Peyer's patch (tissue), 4 donors: ENCODE results near the gene EPHB4.

ENCODE experiments used
- POLR2A ChIP-seq, 2 donors: fragments of 450-650 bp; IDR thresholded peaks; one replicate each; pipeline ENCODE4 v1.5.1; 2017; ENCODE audit warnings: antibody characterized with exemption in 2 of 2, mild to moderate bottlenecking in 2 of 2, moderate library complexity in 2 of 2
- TF ChIP-seq, protein P1 (sequence below), 6 experiments: fragments of 450-650 bp in 4 of 6; fragments of 200-600 bp in 2 of 6; sonication (generic) in 1 of 6; IDR thresholded peaks; one replicate each; pipeline ENCODE4 v1.5.1; 2017 to 2019; ENCODE audit warnings: antibody characterized with exemption in 6 of 6, mild to moderate bottlenecking in 3 of 6, moderate library complexity in 1 of 6

GRCh38 chr7:100867040-100867775 is 39.9 kb upstream of the EPHB4 start, which contains the start of gene TRIP6:
- TF ChIP-seq, protein P1, sequence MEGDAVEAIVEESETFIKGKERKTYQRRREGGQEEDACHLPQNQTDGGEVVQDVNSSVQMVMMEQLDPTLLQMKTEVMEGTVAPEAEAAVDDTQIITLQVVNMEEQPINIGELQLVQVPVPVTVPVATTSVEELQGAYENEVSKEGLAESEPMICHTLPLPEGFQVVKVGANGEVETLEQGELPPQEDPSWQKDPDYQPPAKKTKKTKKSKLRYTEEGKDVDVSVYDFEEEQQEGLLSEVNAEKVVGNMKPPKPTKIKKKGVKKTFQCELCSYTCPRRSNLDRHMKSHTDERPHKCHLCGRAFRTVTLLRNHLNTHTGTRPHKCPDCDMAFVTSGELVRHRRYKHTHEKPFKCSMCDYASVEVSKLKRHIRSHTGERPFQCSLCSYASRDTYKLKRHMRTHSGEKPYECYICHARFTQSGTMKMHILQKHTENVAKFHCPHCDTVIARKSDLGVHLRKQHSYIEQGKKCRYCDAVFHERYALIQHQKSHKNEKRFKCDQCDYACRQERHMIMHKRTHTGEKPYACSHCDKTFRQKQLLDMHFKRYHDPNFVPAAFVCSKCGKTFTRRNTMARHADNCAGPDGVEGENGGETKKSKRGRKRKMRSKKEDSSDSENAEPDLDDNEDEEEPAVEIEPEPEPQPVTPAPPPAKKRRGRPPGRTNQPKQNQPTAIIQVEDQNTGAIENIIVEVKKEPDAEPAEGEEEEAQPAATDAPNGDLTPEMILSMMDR (IDR thresholded peaks at IDR 0.05) = no peak
- no peak for TF ChIP-seq POLR2A (IDR thresholded peaks at IDR 0.05)
